B cell (primary cell): ENCODE data around the gene PPM1J. TPM values are rescaled to one million over a fixed set of nuclear protein-coding genes. Genes with fewer than 3 reads are reported as not detected.
A peak's percentile ranks its signal among the peaks of the same experiment; 100 is the strongest.

Experiments used
- ATAC-seq: fragments of 200-7000 bp; cut with Tn5 transposase; one replicate; pipeline ENCODE4 v1.10.0; 2021; ENCODE audit warnings: low read depth, mild to moderate bottlenecking, moderate number of reproducible peaks, moderate library complexity
- CTCF ChIA-PET: fragments of 350-600 bp; sonication (Branson Sonifier 250); formaldehyde crosslinking; loops from one replicate; lab custom pipeline; 2021; ENCODE audit warnings: antibody characterized with exemption, inconsistent platforms; lab: Charles Lee
- POLR2A ChIA-PET: fragments of 350-600 bp; sonication (Branson Sonifier 250); formaldehyde crosslinking; loops from one replicate; lab custom pipeline; 2021; ENCODE audit warnings: antibody characterized with exemption; lab: Charles Lee
- DNase-seq: peaks from one replicate; pipeline ENCODE4 v3.0.0; 2013
- H2AFZ ChIP-seq: 2 replicates; pipeline ENCODE4 v1.6.1; 2012; ENCODE audit warnings: mild to moderate bottlenecking, low read depth, low read length; ENCODE audit not compliant: insufficient read depth, poor library complexity, severe bottlenecking
- H3K27ac ChIP-seq, 2 donors: 1 replicate in 1 of 2; 2 replicates in 1 of 2; pipeline ENCODE4 v1.5.1; 2012 to 2013; ENCODE audit warnings: low read length in 2 of 2, mild to moderate bottlenecking in 2 of 2, moderate library complexity in 1 of 2
- H3K27me3 ChIP-seq, 4 experiments: fragments of 200-600 bp in 1 of 4; sonication (generic) in 1 of 4; replicated peaks in 1 of 4; 1 replicate in 2 of 4; 2 replicates in 2 of 4; pipeline versions ENCODE4 v1.6.1 to v1.7.0; 2013 to 2016; ENCODE audit warnings: low read length in 3 of 4, mild to moderate bottlenecking in 2 of 4, mixed read lengths in 1 of 4, moderate library complexity in 1 of 4; ENCODE audit not compliant: insufficient read depth in 4 of 4, control insufficient read depth in 3 of 4; ENCODE audit errors: control extremely low read depth in 1 of 4
- H3K36me3 ChIP-seq, 2 experiments: replicated peaks in 1 of 2; 1 replicate in 1 of 2; 2 replicates in 1 of 2; pipeline versions ENCODE4 v1.6.1 to v1.7.1; 2013; ENCODE audit warnings: low read length in 1 of 2; ENCODE audit not compliant: insufficient read depth in 2 of 2, control insufficient read depth in 1 of 2; ENCODE audit errors: control extremely low read depth in 1 of 2, extremely low read depth in 1 of 2
- H3K4me1 ChIP-seq, 2 donors: fragments of 200-600 bp in 1 of 2; sonication (generic) in 1 of 2; 1 replicate in 1 of 2; 2 replicates in 1 of 2; pipeline versions ENCODE4 v1.5.1 to v1.6.1; 2013 to 2017; ENCODE audit warnings: low read length in 2 of 2; ENCODE audit not compliant: control insufficient read depth in 2 of 2, insufficient read depth in 2 of 2
- H3K4me2 ChIP-seq: replicated peaks from 2 replicates; pipeline ENCODE3; 2012; ENCODE audit warnings: mild to moderate bottlenecking, low read depth, low read length; ENCODE audit not compliant: poor library complexity, severe bottlenecking
- H3K4me3 ChIP-seq, 5 experiments: fragments of 200-600 bp in 1 of 5; sonication (generic) in 1 of 5; 1 replicate in 3 of 5; 2 replicates in 2 of 5; pipeline versions ENCODE4 v1.5.1 to v1.7.0; 2011 to 2016; ENCODE audit warnings: low read length in 4 of 5, mild to moderate bottlenecking in 4 of 5, low read depth in 2 of 5, control low read depth in 1 of 5, moderate library complexity in 1 of 5; ENCODE audit not compliant: insufficient read depth in 1 of 5; ENCODE audit errors: control extremely low read depth in 1 of 5, extremely low read depth in 1 of 5
- H3K79me2 ChIP-seq: fragments of 200-600 bp; sonication (generic); one replicate; pipeline ENCODE4 v1.6.0; 2016; ENCODE audit warnings: low read length; ENCODE audit not compliant: control insufficient read depth, insufficient read depth
- H3K9ac ChIP-seq: fragments of 200-600 bp; sonication (generic); 2 replicates; pipeline ENCODE4 v1.6.1; 2017; ENCODE audit warnings: mild to moderate bottlenecking, low read length, moderate library complexity
- H3K9me3 ChIP-seq, 3 donors: one replicate each; pipeline versions ENCODE4 v1.6.1 to v1.7.1; 2013; ENCODE audit warnings: low read length in 2 of 3; ENCODE audit not compliant: control insufficient read depth in 2 of 3, insufficient read depth in 1 of 3; ENCODE audit errors: control extremely low read depth in 1 of 3
- H4K20me1 ChIP-seq: 2 replicates; pipeline ENCODE4 v1.6.0; 2012; ENCODE audit warnings: mild to moderate bottlenecking, low read length; ENCODE audit not compliant: insufficient read depth, control insufficient read depth, poor library complexity, severe bottlenecking
- H3K27ac Mint-ChIP-seq: one replicate; pipeline ENCODE4 v1.8.0; 2021; ENCODE audit warnings: mixed read lengths
- H3K27me3 Mint-ChIP-seq: one replicate; pipeline ENCODE4 v1.8.0; 2021; ENCODE audit warnings: mixed read lengths
- H3K4me1 Mint-ChIP-seq: one replicate; pipeline ENCODE4 v1.8.0; 2021; ENCODE audit warnings: mixed read lengths
- H3K4me3 Mint-ChIP-seq: one replicate; pipeline ENCODE4 v1.8.0; 2021; ENCODE audit warnings: mixed read lengths
- H3K9me3 Mint-ChIP-seq: one replicate; pipeline ENCODE4 v1.8.0; 2022; ENCODE audit warnings: mixed read lengths; ENCODE audit not compliant: insufficient read depth
- CTCF ChIP-seq: fragments of 200-600 bp; IDR thresholded peaks from one replicate; pipeline ENCODE4 v1.8.0; 2022; ENCODE audit warnings: antibody characterized with exemption, mild to moderate bottlenecking
- EZH2 ChIP-seq: IDR thresholded peaks from 2 replicates; pipeline ENCODE4 v1.6.1; 2012; ENCODE audit warnings: borderline replicate concordance, low read depth, mild to moderate bottlenecking, moderate library complexity, low read length; ENCODE audit not compliant: insufficient read depth, poor library complexity, severe bottlenecking
- WGBS: methylation state at CpG from one replicate; pipeline ENCODE4 v1.1.5; 2013; ENCODE audit warnings: missing lambda C conversion rate; ENCODE audit not compliant: insufficient coverage; 5-methylcytosine and 5-hydroxymethylcytosine counted together
- intact Hi-C: fragments of 100-400 bp; cut with micrococcal nuclease; formaldehyde crosslinking; loops from one replicate; pipeline ENCODE4 v1.10.0; 2022
- polyA plus RNA-seq: library from polyadenylated mRNA; depleted of rRNA; stranded (reverse); fragments of >200 nt; gene quantifications from 2 replicates; pipeline ENCODE4 v1.2.3, GENCODE V29; 2012
- total RNA-seq, 2 donors: library from RNA; stranded (reverse); fragments of 120-200 nt in 1 of 2; gene quantifications; 1 replicate in 1 of 2; 2 replicates in 1 of 2; pipeline versions ENCODE4 v1.2.3 to v1.2.4, GENCODE V29; 2013 to 2022

PPM1J gene
- total and polyA plus RNA-seq, 2 donors (not counting 1 experiment from before 2014, with no cell fraction given): 2.1 to 7.5 TPM

DNA sequence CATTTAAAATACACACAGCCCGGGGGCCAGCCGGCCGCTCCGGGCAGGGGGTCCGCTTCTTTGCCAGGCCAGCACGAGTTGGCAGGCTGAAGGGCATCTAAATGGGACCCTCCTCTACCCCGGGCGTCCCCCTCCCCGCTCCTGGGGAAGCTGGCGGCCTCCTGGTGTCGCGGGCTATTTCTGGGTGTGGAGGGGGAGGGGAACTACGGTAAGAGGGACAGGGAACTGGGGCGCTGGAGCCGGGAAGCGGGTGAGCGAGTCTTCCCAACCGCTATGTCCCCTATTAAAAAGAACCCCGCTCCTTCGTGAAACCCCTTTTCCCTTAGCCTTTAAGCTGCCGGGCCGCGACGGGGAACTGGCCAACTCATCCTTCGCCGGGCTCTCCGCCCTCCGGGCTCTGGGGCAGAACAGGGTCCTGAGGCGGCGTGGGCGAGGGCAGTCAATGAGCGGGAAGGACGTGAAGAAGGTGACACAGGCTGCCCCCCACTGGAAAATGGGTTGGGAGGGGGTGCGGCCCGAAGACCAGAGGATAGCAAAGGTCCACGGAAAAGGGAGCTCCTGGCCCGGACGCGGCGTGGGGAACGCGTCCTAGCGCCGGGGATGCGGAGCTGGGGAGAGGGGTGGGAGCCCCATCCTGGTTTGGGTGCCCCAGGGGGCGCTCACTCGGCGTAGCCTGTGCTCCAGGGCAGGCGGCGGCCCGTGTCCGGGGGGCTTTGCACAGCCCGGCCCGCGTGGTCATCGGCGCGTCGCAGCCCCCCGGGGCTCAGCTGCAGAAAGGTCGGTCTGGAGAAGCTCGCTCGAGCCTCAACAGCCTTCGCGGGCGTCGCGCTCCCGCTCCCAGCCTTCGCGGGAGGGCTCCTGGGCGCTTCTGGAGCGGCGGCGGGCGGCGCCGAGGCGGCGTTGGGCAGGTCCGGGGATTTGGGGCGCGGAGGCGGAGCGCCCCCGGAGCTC is 544 bp downstream of the PPM1J start:
- no peaks in the 10 kb centered on the region for H4K20me1 ChIP-seq
- H3K9me3 ChIP-seq: no peaks in the 10 kb centered on the region
- peaks cover 0 to 9% (median 3%) of the 10 kb centered on the region in 4 experiments for H3K27me3 ChIP-seq
- 1% methylated on average over 78 of the region's 86 CpGs for WGBS
- intact Hi-C loops: loop anchor here (1.0 to 10.0 kb wide), 14 partner anchors 7 to 2000 kb away; partner anchors contain the start of genes AP4B1, CAPZA1, DCLRE1B and LRIG2
- H3K27ac ChIP-seq: peak overlapping the region in 1 of 2 donors; percentile 21
- TF ChIP-seq EZH2: no peak
- TF ChIP-seq CTCF: no peak
- H3K27ac Mint-ChIP-seq: peak overlapping the region; percentile 63
- ChIA-PET CTCF (interaction anchor here (0.7 to 9.7 kb wide), 30 partner anchors 10 to 1145 kb away, joined by 3 to 109 read pairs (median 5); partner anchors contain the start of genes CTTNBP2NL, LRIG2, MOV10 and SLC16A1), POLR2A (interaction anchor here (0.5 to 1.8 kb wide), 10 partner anchors 10 to 323 kb away, joined by 3 to 4 read pairs (median 3); partner anchors contain the start of genes CAPZA1, MOV10 and ST7L)
- peak overlapping the region; percentile 87 for H3K4me3 Mint-ChIP-seq
- peak overlapping the region; percentile 74 for H3K9ac ChIP-seq
- no peaks in the 10 kb centered on the region for H3K36me3 ChIP-seq
- peaks cover 26 to 47% of the 10 kb centered on the region in 2 donors for H3K4me1 ChIP-seq
- H3K4me1 Mint-ChIP-seq: peaks cover 25% of the 10 kb centered on the region
- H3K4me3 ChIP-seq: peak overlapping the region; percentile 16 to 82 (median 69)
- H2AFZ ChIP-seq: peak overlapping the region; percentile 74
- H3K27me3 Mint-ChIP-seq: peaks cover 9% of the 10 kb centered on the region
- no peaks in the 10 kb centered on the region for H3K9me3 Mint-ChIP-seq
- no peak for ATAC-seq
- peak overlapping the region; percentile 100 for H3K4me2 ChIP-seq
- no peaks in the 10 kb centered on the region for H3K79me2 ChIP-seq
- no peak for DNase-seq
